Activated T-cell treated with anti-CD3 and anti-CD28 coated beads, Interleukin-2, amount 50 U/mL, for 24 hours (primary cell): ENCODE data around the gene HOXC10.
A peak's percentile ranks its signal among the peaks of the same experiment; 100 is the strongest.

ENCODE experiments used
- DNase-seq: peaks from one replicate; pipeline ENCODE4 v3.0.0-alpha.2; 2020
- H3K27ac Mint-ChIP-seq: 2 replicates; pipeline ENCODE4 v1.8.0; 2020; ENCODE audit warnings: mild to moderate bottlenecking, mixed read lengths
- H3K27me3 Mint-ChIP-seq: 2 replicates; pipeline ENCODE4 v1.8.0; 2020; ENCODE audit warnings: mixed read lengths
- H3K36me3 Mint-ChIP-seq: 2 replicates; pipeline ENCODE4 v1.8.0; 2020; ENCODE audit warnings: low read depth, mixed read lengths
- H3K4me1 Mint-ChIP-seq: 2 replicates; pipeline ENCODE4 v1.8.0; 2020; ENCODE audit warnings: low read depth, mixed read lengths
- H3K4me3 Mint-ChIP-seq: 2 replicates; pipeline ENCODE4 v1.8.0; 2020; ENCODE audit warnings: mild to moderate bottlenecking, moderate library complexity, mixed read lengths
- H3K9me3 Mint-ChIP-seq: 2 replicates; pipeline ENCODE4 v1.8.0; 2020; ENCODE audit warnings: mixed read lengths

HOXC10 gene

DNA sequence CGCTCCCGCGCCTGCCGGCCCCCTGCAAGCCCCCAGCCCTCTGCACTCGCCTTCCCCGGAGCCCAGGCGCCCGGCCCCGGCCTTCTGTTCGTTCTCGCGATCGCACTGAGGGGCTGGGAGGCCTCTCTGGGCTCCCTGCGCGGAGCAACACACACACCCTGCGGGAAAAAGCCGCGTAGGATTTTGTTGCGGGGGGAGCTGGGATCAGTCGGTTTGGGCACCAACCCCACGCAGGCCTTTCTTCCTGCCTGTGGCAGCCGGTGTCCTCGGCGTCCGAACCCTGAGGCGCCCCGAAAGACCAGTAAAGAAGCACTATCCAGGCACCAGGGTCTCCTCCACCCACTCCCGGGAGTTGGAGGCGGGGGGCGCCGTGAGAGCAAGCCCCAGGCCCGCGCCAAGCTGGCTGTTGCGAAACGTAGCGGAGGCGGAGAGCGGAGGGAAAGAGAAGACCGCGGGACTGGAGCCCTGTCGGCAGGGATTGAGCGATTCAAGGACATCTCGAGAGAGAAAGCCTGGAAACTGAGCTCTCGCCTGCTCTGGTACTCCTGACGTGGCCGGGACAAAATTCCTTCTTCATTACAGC is 46.0 kb downstream of the HOXC10 start:
- no peaks in the 10 kb centered on the region for H3K36me3 Mint-ChIP-seq
- H3K9me3 Mint-ChIP-seq, result peaks cover 4% of the 10 kb centered on the region
- no peak overlapping the region for H3K4me3 Mint-ChIP-seq
- DNase-seq, result no peak
- H3K27me3 Mint-ChIP-seq, result peaks cover 91% of the 10 kb centered on the region
- H3K27ac Mint-ChIP-seq, result no peak overlapping the region
- H3K4me1 Mint-ChIP-seq, result peaks cover 33% of the 10 kb centered on the region

DNA sequence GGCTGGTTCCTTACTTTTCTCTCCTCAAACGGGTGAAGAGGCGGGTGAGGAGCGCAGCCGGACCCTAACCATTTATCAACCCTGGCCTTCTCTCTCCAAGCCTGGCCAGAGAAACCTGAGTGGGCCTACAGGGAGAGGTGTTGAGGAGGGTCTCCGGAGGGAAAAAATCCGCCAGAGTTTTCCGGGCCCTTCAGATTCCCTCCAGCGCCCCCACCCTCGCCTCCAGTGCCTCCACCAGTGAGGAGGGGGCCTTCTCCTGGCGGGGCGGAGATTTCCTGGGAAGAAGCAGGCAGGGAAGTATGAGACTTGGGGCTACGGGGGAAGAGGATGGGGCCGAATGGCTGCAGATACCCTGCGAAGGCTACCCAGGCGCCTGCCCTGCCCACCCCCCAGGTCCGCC is 46.5 kb downstream of the HOXC10 start:
- Mint-ChIP-seq H3K4me1 (peaks cover 33% of the 10 kb centered on the region), H3K27me3 (peaks cover 92% of the 10 kb centered on the region), H3K36me3 (no peaks in the 10 kb centered on the region), H3K9me3 (peaks cover 4% of the 10 kb centered on the region), H3K27ac (no peak overlapping the region), H3K4me3 (no peak overlapping the region)
- DNase-seq, result no peak

DNA sequence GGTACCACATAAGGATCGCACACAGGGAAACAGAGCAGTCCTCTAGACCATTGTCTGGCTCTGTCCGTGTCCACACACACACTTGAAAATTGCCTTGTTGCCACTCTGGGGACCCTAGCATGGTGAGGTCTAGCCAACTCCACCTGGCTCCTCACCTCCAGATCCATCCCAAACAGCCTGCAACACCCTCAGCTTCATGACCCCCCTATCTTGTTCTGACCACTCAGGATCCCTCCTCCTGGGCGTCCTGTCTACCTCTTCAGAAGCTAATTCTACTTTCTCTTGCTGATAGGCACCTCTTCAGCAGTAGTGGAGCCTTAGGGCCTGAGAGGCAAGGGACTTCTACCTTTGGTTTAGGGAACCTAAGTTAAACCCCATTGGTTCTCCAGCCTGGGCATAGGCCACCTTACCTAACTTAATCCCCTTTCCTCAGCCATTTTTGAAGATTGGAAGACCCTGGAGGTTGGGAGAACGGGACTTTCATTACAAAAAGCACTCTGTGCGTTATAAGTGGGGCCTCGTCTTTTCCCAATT is 47.2 kb downstream of the HOXC10 start:
- no peak overlapping the region for H3K27ac Mint-ChIP-seq
- peaks cover 4% of the 10 kb centered on the region for H3K9me3 Mint-ChIP-seq
- H3K27me3 Mint-ChIP-seq, result peaks cover 91% of the 10 kb centered on the region
- DNase-seq, result no peak
- no peaks in the 10 kb centered on the region for H3K36me3 Mint-ChIP-seq
- H3K4me3 Mint-ChIP-seq, result no peak overlapping the region
- H3K4me1 Mint-ChIP-seq, result peaks cover 28% of the 10 kb centered on the region

DNA sequence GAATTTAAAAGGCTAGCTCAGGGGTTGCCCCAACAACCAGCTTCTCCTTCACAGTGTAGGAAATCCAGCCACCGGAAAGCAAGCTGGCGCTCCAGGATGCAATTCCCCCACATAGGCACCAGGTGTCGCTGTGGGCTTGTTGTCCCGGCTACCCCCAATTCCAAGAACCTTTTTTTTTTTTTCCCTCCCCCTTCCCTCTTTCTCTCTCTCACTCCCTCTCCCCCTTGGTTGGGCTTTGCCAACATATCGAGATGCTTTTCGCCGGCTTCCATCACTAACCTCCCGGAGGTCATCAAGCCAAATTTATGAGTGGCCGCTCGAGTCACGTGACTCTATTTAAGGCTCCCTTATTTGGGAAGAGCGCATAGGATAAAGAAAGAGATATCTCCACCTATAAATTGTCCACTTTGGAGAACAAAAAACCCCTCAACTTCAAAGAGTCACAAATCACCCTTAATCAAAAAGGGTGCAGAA is 47.7 kb downstream of the HOXC10 start, which contains the start of gene HOXC5:
TSS of gene HOXC5 (plus strand) at position 424 of the 474 bp plus-strand sequence. CDS start 73 bp downstream, outside the sequence.
- no peaks in the 10 kb centered on the region for H3K36me3 Mint-ChIP-seq
- H3K27ac Mint-ChIP-seq, result peak within 1 kb of the TSS; percentile 37
- H3K4me3 Mint-ChIP-seq, result peak within 1 kb of the TSS; percentile 56
- DNase-seq, result peak; percentile 75
- H3K27me3 Mint-ChIP-seq, result peaks cover 91% of the 10 kb centered on the region
- H3K4me1 Mint-ChIP-seq, result peaks cover 28% of the 10 kb centered on the region
- H3K9me3 Mint-ChIP-seq, result peaks cover 4% of the 10 kb centered on the region

DNA sequence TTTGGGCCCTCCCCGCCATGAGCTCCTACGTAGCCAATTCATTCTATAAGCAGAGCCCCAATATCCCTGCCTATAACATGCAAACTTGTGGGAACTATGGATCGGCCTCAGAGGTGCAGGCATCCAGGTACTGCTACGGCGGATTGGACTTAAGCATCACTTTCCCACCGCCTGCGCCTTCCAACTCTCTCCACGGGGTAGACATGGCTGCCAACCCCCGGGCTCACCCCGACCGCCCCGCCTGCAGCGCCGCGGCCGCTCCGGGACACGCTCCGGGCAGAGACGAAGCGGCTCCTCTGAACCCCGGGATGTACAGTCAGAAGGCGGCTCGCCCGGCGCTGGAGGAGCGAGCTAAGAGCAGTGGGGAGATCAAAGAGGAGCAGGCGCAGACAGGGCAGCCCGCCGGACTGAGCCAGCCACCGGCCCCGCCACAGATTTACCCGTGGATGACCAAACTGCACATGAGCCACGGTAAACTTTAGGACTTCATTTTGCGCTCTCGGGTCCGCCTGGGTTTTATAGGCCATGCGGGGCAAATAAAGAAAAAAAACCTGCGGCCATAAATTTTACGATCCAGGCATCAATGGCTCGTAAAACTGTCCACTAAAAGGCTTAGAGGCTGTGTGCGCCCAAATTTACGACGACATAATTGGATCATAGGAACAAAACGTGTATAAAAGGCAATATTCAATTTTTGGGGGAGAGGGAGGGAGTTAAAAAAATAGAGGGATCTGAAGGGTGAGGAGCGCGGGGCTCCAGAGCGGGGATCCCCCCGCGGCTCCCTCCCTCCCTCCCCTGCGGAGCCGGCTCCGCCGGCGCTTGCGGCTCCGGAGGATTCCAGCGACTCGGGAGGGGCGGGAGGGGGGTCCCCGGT is 48.4 kb downstream of the HOXC10 start:
- no peak for DNase-seq
- H3K36me3 Mint-ChIP-seq, result no peaks in the 10 kb centered on the region
- H3K9me3 Mint-ChIP-seq, result peaks cover 4% of the 10 kb centered on the region
- H3K27ac Mint-ChIP-seq, result no peak overlapping the region
- H3K27me3 Mint-ChIP-seq, result peaks cover 90% of the 10 kb centered on the region
- peaks cover 26% of the 10 kb centered on the region for H3K4me1 Mint-ChIP-seq
- H3K4me3 Mint-ChIP-seq, result peak overlapping the region; percentile 56

DNA sequence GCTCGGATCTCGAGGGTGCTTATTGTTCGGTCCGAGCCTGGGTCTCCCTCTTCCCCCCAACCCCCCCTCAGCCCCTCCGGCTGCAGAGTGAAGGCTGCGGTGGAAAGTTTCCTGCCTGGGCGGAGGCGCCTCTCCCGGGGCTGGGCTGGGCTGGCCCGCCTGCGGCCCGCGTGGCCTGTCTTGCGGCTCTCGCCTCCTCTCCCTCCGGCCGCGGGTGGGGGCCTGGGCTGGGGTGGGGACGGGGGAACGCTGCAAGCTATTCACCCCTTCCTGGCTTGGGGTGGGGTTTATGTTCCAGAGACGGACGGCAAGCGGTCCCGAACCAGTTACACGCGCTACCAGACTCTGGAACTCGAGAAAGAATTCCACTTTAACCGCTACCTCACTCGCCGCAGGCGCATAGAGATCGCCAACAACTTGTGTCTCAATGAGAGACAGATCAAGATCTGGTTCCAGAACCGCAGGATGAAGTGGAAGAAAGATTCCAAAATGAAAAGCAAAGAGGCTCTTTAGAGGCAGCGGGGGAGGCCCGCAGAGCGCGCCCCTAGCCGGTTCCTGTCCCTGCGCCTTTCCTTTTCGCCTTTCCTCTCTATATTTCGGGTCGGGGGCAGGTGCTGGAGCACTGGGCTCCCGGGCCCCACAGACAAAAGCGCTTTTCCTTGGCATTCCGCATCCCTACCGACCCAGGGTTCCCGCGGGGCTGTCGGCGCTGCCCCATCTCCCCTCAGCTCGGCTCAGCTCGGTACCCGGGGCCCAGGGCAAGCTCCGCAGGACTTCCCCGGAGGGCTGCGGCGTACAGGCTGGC is 49.2 kb downstream of the HOXC10 start:
- peaks cover 4% of the 10 kb centered on the region for H3K9me3 Mint-ChIP-seq
- no peaks in the 10 kb centered on the region for H3K36me3 Mint-ChIP-seq
- H3K4me3 Mint-ChIP-seq, result peak overlapping the region; percentile 44
- no peak overlapping the region for H3K27ac Mint-ChIP-seq
- peaks cover 90% of the 10 kb centered on the region for H3K27me3 Mint-ChIP-seq
- peaks cover 22% of the 10 kb centered on the region for H3K4me1 Mint-ChIP-seq
- DNase-seq, result no peak

DNA sequence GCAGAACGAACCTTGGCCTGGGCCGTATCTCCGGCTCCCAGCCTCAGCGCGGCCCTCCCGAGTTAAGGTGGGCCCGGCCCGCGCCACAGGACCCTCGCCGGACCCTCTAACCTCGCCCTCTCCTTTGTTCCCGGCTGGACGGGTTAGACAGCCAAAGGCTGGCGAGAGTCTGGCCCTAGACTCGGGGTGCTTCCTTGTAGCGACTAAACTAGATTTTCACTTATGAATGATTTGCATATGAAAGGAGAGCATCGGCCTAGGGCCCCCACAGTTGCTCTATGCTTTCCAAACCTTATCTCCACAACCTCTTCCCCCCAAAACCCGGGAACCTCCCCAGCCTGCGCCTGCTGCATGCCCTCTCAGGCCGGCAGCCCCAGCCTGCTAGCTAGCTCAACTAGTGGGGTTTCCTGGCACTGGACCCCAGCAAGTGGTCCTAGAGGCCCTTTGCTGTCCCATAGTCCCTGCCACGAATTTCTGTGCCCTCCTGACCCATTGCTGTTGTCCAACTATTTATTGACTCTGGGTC is 49.9 kb downstream of the HOXC10 start:
- H3K27me3 Mint-ChIP-seq, result peaks cover 91% of the 10 kb centered on the region
- H3K9me3 Mint-ChIP-seq, result peaks cover 4% of the 10 kb centered on the region
- DNase-seq, result no peak
- H3K4me3 Mint-ChIP-seq, result no peak overlapping the region
- no peaks in the 10 kb centered on the region for H3K36me3 Mint-ChIP-seq
- peaks cover 17% of the 10 kb centered on the region for H3K4me1 Mint-ChIP-seq
- H3K27ac Mint-ChIP-seq, result no peak overlapping the region

DNA sequence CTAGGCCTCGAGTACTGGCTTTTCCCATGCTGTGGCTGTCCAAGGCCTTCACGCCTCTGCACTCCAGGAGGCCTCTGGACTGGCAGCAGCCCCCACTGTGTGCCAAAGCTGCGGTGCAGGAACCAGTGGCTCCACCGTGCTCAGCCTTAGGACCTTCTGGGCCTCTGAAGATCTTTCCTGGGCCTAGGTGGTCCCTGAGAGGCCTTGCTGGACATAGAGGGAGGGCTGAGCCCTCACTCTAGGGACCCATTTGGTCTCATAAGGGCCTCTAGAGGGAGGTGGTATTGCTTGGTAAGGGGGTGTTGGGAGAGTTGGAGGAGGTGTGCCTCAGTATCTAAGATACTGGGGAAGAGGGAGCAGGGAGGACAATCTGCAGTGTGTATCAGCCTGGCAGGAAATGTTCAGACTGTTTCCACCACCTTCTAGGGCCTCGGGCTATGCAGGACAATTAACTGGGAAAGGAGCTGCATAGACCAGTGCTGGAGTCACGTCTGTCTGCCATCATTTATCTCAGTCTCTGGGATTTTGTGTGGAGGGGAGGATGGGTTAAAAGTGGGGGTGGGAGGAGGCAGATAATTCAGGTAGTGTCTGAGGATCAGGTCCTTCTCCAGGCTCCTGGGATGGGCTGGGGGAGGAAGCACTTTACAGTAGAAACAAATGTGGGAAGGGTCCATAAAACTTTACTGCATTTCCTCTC is 50.8 kb downstream of the HOXC10 start:
- H3K36me3 Mint-ChIP-seq, result no peaks in the 10 kb centered on the region

DNA sequence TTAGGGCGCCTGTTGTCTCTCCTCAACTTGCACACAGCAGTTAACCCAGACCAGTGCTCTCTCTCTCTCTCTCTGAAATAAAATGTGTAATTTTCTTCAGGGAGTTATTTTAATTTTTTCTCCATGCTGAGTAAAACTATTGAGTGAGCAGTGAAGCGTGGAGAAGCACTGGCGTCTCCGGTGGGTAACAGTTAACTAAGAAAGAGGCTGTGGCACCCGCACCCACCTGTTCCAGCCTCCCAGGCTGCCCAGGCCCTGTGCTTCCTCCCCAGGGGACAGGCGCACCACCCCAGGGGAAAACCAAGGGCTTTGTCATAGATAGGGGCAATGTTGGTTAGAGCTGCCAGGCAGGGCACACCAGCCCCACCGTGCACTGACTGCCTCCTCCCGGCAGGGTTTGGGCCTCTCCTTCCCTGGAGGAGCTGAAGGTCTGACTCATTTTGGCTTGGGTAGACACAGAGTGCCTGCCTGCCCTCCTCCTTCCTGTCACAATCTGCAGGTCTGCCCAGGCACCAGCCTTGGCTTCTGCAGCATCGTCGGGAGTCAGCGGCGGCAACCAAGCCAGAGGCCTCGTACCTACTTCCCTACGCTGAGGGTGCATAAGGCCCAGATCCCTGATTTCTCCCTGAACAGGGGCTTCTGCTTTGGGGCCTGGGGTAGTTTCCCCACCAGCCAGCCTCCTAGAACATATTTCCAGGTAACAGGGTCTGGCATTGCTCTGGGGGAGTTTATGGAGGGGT is 51.8 kb downstream of the HOXC10 start:
- no peak overlapping the region for H3K27ac Mint-ChIP-seq
- peaks cover 4% of the 10 kb centered on the region for H3K9me3 Mint-ChIP-seq
- DNase-seq, result no peak
- peaks cover 15% of the 10 kb centered on the region for H3K4me1 Mint-ChIP-seq
- H3K36me3 Mint-ChIP-seq, result no peaks in the 10 kb centered on the region
- no peak overlapping the region for H3K4me3 Mint-ChIP-seq
- H3K27me3 Mint-ChIP-seq, result peaks cover 90% of the 10 kb centered on the region

More for the DNA sequence above, 50.8 kb downstream of the HOXC10 start:
- H3K4me1 Mint-ChIP-seq, result peaks cover 15% of the 10 kb centered on the region
- no peak for DNase-seq
- H3K27ac Mint-ChIP-seq, result no peak overlapping the region
- H3K4me3 Mint-ChIP-seq, result no peak overlapping the region
- peaks cover 94% of the 10 kb centered on the region for H3K27me3 Mint-ChIP-seq
- peaks cover 4% of the 10 kb centered on the region for H3K9me3 Mint-ChIP-seq

DNA sequence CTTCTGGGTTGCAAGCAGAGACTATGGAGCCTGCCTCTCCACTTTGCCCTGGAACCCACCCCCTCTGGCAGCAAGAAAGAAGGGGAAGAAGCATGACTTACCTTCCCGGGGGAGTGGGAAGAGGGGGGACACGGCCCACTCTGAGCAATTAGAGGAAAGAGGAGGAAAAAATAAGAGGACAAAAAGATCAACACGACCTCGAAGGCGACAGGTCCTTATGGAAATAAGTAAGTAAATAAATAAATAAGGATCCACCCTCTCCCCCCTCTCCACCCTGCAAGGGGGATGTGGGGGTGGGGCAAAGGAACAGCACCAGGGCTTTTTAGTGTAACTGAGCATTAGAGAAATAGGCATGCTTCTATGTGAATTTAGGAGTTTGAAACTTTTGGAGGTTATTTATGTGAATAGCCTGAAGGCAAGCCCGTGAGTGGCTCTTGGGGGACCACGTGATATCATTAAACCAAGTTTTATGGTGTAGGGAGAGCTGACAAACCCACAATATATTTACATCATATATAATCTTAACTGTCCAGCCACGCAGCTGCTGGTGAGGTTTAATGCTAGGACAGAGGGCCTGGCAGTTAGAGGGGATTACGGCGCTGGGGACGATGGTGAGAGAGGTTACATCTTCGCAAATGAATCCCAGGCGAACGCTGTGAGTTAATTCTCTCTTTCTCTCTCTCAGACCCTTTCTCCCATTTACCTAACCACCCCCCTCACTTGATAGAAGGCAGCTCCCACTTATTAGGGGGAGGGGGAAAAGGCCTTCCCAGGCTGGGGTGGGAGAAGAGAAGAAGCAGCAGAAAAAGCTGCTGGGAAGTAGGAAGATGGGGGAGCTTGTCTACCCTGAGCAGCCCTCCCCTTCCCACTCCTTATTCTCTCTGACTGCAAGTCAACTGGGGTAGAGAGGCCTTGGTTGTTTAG is 52.7 kb downstream of the HOXC10 start:
- H3K27me3 Mint-ChIP-seq, result peaks cover 90% of the 10 kb centered on the region
- H3K9me3 Mint-ChIP-seq, result peaks cover 3% of the 10 kb centered on the region
- DNase-seq, result no peak
- H3K27ac Mint-ChIP-seq, result no peak overlapping the region
- H3K36me3 Mint-ChIP-seq, result no peaks in the 10 kb centered on the region
- no peak overlapping the region for H3K4me3 Mint-ChIP-seq
- peaks cover 14% of the 10 kb centered on the region for H3K4me1 Mint-ChIP-seq

DNA sequence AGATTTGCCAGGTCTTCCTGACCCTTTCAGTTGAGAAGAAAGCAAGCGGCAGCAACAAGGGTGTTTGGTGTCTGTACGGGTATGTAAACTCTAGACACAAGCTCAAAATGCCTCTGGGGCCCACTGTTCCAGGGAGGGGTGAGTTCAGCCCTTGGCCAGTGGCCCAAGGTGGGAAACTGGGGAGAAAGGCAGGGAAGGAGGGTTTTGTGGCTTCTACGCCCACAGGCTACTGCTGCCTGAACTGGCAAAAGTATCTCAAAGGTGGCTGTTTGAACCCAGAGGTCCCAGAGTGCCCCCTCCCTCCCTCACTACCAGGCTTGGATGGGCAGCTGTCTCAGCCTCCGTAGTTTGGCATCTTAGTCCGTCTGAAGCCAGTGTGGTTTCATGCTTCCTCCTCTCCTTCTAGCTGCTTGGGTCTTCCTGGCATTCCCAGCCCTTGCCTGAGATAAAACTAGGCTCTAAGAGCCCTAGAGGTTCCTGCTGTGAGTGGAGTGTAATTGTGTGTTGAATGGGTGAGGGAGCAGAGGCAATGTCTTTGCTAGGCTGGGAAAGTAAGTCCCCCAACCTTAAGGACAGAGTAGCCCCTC is 53.4 kb downstream of the HOXC10 start:
- Mint-ChIP-seq H3K27me3 (peaks cover 90% of the 10 kb centered on the region), H3K4me3 (no peak overlapping the region)

DNA sequence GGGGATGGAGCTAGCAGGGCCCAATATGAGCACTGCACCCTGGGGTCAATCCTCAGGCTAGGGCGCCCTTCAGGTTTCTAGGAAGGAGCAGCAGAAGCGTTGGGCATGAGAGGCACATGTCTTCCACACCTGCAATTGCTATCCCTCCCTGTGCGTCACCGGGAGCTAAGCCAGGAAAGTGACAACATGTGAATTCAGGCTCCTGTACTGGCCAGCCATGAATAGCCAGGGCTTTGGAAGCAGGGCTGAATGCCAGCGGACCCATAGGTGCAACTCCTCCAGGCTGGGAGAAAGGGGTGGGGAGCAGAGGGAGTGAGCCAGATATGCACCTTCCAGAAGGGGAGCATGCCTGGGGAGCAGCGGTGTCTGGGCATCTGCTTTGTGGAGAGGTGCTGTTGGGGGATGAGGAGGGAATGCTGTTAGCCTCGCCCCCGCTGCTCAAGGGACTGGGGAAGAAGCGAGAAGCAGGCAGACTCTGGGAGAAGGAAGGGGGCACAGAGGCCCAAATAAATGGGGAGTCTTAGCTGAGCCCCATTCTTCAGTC is 54.0 kb downstream of the HOXC10 start:
- no peak overlapping the region for H3K27ac Mint-ChIP-seq
- H3K4me1 Mint-ChIP-seq, result peaks cover 7% of the 10 kb centered on the region
- no peak overlapping the region for H3K4me3 Mint-ChIP-seq
- H3K27me3 Mint-ChIP-seq, result peaks cover 92% of the 10 kb centered on the region
- no peaks in the 10 kb centered on the region for H3K9me3 Mint-ChIP-seq
- no peaks in the 10 kb centered on the region for H3K36me3 Mint-ChIP-seq
- DNase-seq, result no peak

More for the DNA sequence above, 53.4 kb downstream of the HOXC10 start:
- DNase-seq, result no peak
- Mint-ChIP-seq H3K9me3 (no peaks in the 10 kb centered on the region), H3K36me3 (no peaks in the 10 kb centered on the region), H3K27ac (no peak overlapping the region), H3K4me1 (peaks cover 9% of the 10 kb centered on the region)
